ENCODE data around the gene SLC39A9. TPM values are rescaled to one million over a fixed set of nuclear protein-coding genes. Genes with fewer than 3 reads are reported as not detected.

The SLC39A9 gene
- total RNA-seq, 1 experiment from 2014 or later, result 80.2 TPM

DNA sequence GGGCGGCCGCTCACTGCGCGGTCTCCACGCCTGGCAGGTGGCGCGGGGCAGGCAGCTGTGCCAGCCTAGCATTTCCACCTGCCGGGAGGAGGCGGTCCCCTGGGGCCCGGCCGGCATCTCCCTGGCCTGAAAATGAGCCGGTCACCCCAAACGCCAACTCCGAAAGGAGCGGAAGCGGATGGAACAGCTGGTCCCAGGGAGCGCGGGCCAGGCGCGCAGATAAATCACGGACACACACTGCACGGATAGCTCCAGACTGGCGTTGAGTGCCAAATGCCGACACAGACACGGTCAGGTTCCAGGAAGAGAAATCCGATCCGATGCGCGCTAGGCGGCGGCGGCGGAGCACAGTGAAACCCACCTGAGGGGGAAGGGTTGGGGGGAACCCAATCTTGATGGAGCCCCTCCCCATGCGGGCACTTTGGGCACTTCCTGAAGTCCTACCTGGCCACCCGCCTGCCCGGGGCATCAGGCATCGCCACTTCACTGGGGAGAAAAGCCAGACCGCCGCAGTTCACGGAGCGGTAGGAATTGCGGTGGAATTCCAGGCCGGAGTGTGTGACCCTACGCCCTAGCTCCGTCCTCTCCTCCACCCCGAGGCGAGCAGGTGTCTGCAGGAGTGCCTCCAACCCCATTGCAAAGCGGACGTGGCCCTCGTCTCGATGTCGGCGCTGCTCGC is 85.4 kb downstream of the SLC39A9 start:
- no peaks in the 10 kb centered on the region for H3K9me2 ChIP-seq (ENCODE audit: insufficient read depth)
- ChIA-PET RAD21 (ENCODE audit: low non-redundant PET in 1 of 2, low total read pairs in 2 of 2, uncharacterized antibody in 2 of 2, unreplicated experiment in 2 of 2) (no interaction called here), CTCF (interaction anchor here (0.7 kb wide), 1 partner anchor 24 kb away, joined by 3 read pairs; no protein-coding TSS in a partner anchor), POLR2A (no interaction called here)
- no peaks in the 10 kb centered on the region for H3K79me2 ChIP-seq (ENCODE audit: insufficient read depth, low read length)
- BruUV-seq (replicated peaks), result no TSS peak
- peak overlapping the region; percentile 24 to 54 for H3K4me3 ChIP-seq (replicated peaks in 1 of 2; ENCODE audit: low read depth in 1 of 2, low read length in 2 of 2)
- no peaks in the 10 kb centered on the region for H3K36me3 ChIP-seq (ENCODE audit: control insufficient read depth in 1 of 2, insufficient read depth in 2 of 2, low read length in 2 of 2)
- intact Hi-C loops (cut with micrococcal nuclease), result no loop called here
- H3K27ac ChIP-seq (ENCODE audit: low read depth, low read length), result no peak overlapping the region
- H3K4me2 ChIP-seq (ENCODE audit: low read length), result peak overlapping the region; percentile 85
- H3K9ac ChIP-seq (ENCODE audit: low read length), result 0 out of 2 replicates have a peak overlapping the region, but pooled peaks have one; percentile 17
- no peaks in the 10 kb centered on the region for H4K20me1 ChIP-seq (ENCODE audit: insufficient read depth)
- no peaks in the 10 kb centered on the region for H3K9me3 ChIP-seq (ENCODE audit: control insufficient read depth in 1 of 2, insufficient read depth in 1 of 2, low read depth in 1 of 2, low read length in 2 of 2)
- H3K27me3 ChIP-seq (ENCODE audit: insufficient read depth, low read length), result no peaks in the 10 kb centered on the region
- TF ChIP-seq ZNF274 (IDR thresholded peaks at IDR 0.05; ENCODE audit: low read depth, low read length) (no peak), EZH2 (IDR thresholded peaks at IDR 0.05) (no peak), CEBPB (IDR thresholded peaks at IDR 0.05; ENCODE audit: low read depth) (no peak), CTCF (IDR thresholded peaks at IDR 0.05 in 2 of 3, conservative IDR thresholded peaks at IDR 0.05 in 1 of 3; ENCODE audit: borderline replicate concordance in 1 of 3, insufficient read depth in 1 of 3, low read depth in 2 of 3, low read length in 2 of 3) (no peak), ELF1 (IDR thresholded peaks at IDR 0.05; ENCODE audit: borderline replicate concordance, low read depth) (no peak), TCF7L2 (IDR thresholded peaks at IDR 0.05; ENCODE audit: borderline replicate concordance, extremely low read depth, insufficient read depth, insufficient read length) (no peak), CBX3 (IDR thresholded peaks at IDR 0.05; ENCODE audit: low read depth) (no peak), POLR2A (IDR thresholded peaks at IDR 0.05; ENCODE audit: borderline replicate concordance, extremely low read depth, insufficient read depth, insufficient read length) (no peak), FOSL1 (IDR thresholded peaks at IDR 0.05; ENCODE audit: low read depth) (no peak), SIN3A (IDR thresholded peaks at IDR 0.05; ENCODE audit: low read depth) (no peak), POLR2AphosphoS5 (IDR thresholded peaks at IDR 0.05; ENCODE audit: low read depth, low read length) (no peak), EZH2phosphoT487 (IDR thresholded peaks at IDR 0.05; ENCODE audit: borderline replicate concordance) (no peak), JUND (IDR thresholded peaks at IDR 0.05) (no peak), SP1 (IDR thresholded peaks at IDR 0.05; ENCODE audit: low read depth) (no peak), EGR1 (IDR thresholded peaks at IDR 0.05; ENCODE audit: low read depth) (no peak)
- TF ChIP-seq, protein P1, sequence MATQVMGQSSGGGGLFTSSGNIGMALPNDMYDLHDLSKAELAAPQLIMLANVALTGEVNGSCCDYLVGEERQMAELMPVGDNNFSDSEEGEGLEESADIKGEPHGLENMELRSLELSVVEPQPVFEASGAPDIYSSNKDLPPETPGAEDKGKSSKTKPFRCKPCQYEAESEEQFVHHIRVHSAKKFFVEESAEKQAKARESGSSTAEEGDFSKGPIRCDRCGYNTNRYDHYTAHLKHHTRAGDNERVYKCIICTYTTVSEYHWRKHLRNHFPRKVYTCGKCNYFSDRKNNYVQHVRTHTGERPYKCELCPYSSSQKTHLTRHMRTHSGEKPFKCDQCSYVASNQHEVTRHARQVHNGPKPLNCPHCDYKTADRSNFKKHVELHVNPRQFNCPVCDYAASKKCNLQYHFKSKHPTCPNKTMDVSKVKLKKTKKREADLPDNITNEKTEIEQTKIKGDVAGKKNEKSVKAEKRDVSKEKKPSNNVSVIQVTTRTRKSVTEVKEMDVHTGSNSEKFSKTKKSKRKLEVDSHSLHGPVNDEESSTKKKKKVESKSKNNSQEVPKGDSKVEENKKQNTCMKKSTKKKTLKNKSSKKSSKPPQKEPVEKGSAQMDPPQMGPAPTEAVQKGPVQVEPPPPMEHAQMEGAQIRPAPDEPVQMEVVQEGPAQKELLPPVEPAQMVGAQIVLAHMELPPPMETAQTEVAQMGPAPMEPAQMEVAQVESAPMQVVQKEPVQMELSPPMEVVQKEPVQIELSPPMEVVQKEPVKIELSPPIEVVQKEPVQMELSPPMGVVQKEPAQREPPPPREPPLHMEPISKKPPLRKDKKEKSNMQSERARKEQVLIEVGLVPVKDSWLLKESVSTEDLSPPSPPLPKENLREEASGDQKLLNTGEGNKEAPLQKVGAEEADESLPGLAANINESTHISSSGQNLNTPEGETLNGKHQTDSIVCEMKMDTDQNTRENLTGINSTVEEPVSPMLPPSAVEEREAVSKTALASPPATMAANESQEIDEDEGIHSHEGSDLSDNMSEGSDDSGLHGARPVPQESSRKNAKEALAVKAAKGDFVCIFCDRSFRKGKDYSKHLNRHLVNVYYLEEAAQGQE (IDR thresholded peaks at IDR 0.05; ENCODE audit: low read depth), result no peak
- ATAC-seq, result peak; percentile 67
- no peak for DNase-seq (ENCODE audit: low read depth, low spot score)
- H2AFZ ChIP-seq (ENCODE audit: low read depth, low read length, poor library complexity, severe bottlenecking), result peak overlapping the region; percentile 48
- H3K4me1 ChIP-seq (ENCODE audit: control insufficient read depth in 1 of 2, insufficient read depth in 2 of 2, low read length in 2 of 2), result peaks cover 0 to 12% of the 10 kb centered on the region in 2 experiments; a peak in 2 of 4 replicates
